EH (cell line): ENCODE results near the gene ITPRID2.
"Not testable (repeated sequence)": the region's sequence is repeated elsewhere in the genome, so short reads cannot be mapped to it uniquely, and the experiment has no call there.

Source experiments
- DNase-seq: peaks from one replicate; pipeline ENCODE4 v3.0.0-alpha.2; 2015; ENCODE audit warnings: low read depth

Gene ITPRID2

GRCh38 chr2:181961167-181961566 lies 69.6 kb downstream of the ITPRID2 start:
- not testable (repeated sequence) for DNase-seq

- DNase-seq: no peak
Measured at GRCh38 chr2:181962142-181962541, 70.6 kb downstream of the ITPRID2 start.

DNA sequence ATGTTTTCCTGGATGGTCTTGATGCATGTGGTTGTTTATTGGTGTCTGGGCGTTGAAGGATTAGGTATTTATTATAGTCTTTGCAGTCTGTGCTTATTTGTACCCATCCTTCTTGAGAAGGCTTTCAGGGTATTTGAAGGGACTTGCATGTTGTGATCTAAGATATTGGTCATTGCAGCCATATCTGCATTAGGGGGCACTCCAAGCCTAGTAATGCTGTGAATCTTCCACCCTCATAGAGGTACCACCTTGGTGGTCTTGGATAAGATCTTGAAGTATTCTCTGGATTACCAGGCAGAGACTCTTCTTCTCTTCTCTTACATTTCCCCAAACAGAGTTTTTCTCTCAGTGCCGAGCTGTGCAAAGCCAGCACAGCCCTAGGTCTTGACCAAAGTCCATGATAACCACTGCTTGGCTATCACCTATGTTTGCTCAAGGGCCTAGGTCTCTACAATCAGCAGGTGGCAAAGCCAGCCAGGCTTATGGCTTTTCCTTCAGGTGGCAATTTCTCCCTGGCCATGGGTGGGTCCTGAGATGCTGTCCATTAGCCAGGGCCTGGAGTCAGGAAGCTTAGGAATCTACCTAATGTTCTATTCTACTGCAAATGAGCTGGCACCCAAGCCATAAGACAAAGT lies 78.7 kb downstream of the ITPRID2 start:
- no peak for DNase-seq

DNA sequence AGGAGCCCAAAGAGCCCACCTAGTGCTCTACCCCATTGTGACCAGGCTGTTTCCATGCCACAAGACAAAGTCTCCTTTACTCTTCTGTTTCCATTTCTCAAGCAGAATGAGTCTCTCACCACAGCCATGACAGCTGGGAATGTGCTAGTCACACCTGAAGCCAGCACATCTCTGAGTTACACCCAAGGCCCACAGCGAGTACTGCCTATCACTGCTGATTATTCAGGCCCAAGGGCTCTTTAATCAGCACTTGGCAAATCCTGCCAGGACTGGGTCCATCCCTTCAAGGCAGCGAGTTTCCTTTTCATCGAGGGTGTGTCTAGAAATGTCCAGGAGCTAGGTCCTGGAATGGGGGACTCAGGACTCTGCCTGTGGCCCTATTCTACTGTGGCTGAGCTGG lies 79.5 kb downstream of the ITPRID2 start:
- no peak for DNase-seq

DNA sequence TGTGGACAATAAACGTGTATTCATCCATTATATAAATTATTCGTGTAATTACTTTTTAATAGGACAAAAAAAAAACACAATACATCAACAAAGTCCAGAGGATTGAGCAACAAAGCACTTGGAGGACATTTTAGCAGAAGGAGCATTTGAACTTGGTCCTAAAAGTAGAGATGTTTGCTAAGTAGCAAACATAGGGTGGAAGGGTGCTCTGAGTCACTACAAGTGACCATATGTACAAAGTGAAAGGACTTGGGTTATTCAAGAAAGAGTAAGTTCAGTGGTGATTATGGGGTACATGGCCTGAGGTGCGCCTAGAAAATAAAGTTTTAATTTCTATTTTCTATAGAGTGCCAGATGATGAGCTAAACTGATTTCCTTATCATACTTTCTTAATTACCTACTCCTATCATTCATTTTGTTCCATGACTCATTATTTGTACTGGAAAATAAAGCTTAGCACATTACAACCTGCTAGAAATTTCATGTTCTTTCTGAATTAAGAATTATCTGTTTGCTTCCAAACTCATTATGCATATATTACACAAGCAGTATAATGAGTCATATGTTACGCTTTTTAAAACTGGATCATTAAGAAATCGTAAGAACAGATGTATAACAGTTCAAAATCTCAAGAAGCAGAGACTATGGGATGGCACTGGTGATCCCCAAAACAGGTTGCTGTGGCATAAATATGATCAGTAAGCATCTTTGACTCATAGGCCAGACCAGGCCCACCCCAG lies 81.1 kb downstream of the ITPRID2 start:
- no peak for DNase-seq

DNA sequence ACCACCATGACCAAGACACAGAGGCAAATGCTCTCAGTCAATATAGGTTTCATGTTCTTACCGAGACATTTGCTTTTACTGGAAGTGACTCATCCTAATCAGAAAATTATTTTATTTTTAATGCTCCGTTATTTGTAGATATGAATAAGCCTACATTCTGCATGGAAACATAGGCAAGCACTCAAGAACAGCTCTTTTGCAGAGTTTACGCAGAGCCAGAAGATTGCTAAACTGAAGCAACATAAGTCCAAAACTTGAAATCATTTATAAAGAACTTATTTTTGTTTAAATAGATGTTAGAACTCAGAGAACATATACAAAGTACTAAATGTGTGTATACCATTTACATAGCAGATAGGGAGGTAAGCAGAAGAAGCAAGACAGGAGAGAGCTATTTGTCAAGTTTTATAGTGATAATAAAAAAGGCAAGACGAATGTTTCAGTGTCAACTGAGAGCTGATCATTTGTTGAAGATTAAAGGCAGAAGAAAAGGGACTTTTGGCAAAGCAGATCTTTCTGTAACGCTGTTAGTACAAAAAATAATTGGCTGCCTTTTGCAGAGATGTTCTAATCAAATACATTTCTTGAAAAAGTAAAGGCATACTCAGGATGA lies 81.7 kb downstream of the ITPRID2 start:
- no peak for DNase-seq

DNA sequence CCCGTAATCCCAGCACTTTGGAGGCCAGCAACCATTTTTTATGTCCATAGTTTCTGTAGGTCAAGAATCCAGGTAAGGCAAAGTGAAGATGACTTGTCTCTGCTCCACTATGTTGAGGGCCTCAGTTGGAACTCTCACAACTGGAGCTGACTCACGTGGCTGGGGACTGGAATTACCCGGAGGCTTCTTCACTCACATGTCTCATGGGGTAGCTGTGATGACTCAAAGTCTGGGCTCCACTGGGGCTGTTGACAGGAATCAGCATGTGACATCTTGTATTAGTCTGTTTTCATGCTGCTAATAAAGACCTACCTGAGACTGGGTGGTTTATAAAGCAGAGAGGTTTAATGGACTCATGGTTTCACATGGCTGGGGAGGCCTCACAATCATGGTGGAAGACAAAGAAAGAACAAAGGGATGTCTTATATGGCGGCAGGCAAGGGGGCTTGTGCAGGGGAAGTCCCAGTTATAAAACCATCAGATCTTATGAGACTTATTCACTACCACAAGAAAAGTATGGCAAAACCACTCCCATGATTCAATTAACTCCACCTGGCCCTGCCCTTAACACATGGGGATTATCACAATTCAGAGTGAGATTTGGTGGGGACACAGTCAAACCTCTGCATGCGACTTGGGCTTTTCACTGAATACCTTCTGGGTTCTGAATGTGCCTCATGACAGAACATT lies 86.3 kb downstream of the ITPRID2 start:
- DNase-seq: peak; percentile 82

DNA sequence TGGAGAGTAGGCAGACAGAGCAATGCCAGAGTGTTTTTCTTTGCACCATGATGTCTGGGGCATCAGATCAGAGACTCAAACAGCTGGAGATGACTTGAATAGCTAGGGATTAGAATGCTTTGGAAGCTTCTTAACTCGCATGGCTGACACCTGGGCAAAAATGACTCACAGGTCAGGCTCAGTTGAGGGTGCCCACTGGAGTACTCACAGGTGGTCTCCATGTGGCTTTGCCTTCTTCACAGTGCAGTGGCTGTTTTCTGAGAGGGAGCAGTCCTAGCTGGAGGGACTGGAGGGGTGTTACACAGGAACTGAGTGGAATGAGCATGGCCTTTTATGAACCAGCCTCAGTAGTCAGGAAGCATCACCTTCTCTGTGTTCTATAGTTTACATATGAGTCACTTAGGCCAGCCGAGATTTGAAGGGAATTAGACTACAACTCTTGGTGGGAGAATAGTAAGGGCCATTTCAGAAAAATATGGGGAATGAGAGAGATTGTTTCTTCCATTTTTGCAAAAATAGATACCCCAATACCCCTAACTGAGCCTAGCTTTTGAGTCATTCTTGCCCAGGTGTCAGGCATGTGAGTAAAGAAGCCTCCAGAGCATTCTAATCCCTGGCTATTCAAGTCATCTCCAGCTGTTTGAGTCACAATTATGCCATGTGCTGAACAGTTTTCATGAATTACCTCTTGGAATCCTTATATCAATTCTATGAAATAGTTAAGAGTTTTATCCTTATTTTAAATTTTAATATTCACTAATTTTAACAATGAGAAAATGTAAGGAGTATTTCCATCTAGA lies 87.0 kb downstream of the ITPRID2 start:
- peak; percentile 13 for DNase-seq
